ENCODE results near the gene LGALS7. TPM values are rescaled to one million over a fixed set of nuclear protein-coding genes. Genes with fewer than 3 reads are reported as not detected.
"Not testable (repeated sequence)": the region's sequence is repeated elsewhere in the genome, so short reads cannot be mapped to it uniquely, and the experiment has no call there.

LGALS7 gene
- total RNA-seq, 4 donors from 2014 or later, result not detected

DNA sequence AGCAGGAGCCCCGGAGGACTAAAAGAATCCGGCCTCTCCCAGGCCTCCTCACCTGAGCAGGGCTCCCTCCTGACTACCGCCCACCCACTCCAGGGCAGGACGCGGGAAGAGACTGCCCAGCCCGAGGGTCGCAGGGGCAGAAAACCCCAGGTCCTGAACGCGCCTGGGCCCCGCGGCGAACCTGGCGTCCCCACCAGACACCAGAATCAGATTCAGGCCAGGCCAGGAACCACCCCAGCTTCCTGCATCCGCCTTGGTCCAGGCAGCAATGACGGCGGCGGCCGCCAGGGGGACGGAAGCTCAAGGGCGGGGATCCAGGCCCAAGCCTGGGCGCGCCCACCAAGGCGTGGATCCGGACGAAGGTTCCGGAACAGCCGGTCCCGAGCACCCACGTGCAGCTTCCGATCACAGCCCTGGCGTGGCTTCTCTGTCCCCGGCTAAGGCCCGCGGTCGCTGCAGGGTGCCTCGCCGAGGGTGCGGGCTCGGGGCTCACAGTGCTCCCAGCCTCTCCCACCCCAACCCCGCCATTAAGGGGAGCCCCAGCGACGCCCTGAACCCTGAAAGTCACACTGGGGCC lies 3.6 kb downstream of the LGALS7 start:
- Histone ChIP-seq H3K9me3 (no peaks in the 10 kb centered on the region), H3K27me3 (no peaks in the 10 kb centered on the region), H3K4me1 (peaks cover 0 to 9% (median 1%) of the 10 kb centered on the region in 4 donors), H3K4me3 (peak overlapping the region; percentile 16 to 46 (median 28)), H3K36me3 (no peaks in the 10 kb centered on the region), H3K27ac (peak overlapping the region in 3 of 4 donors; percentile 29 to 73 (median 53))
- TF ChIP-seq POLR2A (IDR thresholded peaks at IDR 0.05) (peak in 1 of 2 donors; percentile 44), EP300 (IDR thresholded peaks at IDR 0.05) (peak; percentile 39 to 85)
- TF ChIP-seq, protein P1, sequence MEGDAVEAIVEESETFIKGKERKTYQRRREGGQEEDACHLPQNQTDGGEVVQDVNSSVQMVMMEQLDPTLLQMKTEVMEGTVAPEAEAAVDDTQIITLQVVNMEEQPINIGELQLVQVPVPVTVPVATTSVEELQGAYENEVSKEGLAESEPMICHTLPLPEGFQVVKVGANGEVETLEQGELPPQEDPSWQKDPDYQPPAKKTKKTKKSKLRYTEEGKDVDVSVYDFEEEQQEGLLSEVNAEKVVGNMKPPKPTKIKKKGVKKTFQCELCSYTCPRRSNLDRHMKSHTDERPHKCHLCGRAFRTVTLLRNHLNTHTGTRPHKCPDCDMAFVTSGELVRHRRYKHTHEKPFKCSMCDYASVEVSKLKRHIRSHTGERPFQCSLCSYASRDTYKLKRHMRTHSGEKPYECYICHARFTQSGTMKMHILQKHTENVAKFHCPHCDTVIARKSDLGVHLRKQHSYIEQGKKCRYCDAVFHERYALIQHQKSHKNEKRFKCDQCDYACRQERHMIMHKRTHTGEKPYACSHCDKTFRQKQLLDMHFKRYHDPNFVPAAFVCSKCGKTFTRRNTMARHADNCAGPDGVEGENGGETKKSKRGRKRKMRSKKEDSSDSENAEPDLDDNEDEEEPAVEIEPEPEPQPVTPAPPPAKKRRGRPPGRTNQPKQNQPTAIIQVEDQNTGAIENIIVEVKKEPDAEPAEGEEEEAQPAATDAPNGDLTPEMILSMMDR (IDR thresholded peaks at IDR 0.05), result peak; percentile 48 to 97 (median 91)
- WGBS, 2 donors, result 44 to 86% methylated on average over 3 to 9 of the region's 42 CpGs
- DNase-seq (ENCODE audit: low spot score in 2 of 2), result peak; percentile 76 to 92

DNA sequence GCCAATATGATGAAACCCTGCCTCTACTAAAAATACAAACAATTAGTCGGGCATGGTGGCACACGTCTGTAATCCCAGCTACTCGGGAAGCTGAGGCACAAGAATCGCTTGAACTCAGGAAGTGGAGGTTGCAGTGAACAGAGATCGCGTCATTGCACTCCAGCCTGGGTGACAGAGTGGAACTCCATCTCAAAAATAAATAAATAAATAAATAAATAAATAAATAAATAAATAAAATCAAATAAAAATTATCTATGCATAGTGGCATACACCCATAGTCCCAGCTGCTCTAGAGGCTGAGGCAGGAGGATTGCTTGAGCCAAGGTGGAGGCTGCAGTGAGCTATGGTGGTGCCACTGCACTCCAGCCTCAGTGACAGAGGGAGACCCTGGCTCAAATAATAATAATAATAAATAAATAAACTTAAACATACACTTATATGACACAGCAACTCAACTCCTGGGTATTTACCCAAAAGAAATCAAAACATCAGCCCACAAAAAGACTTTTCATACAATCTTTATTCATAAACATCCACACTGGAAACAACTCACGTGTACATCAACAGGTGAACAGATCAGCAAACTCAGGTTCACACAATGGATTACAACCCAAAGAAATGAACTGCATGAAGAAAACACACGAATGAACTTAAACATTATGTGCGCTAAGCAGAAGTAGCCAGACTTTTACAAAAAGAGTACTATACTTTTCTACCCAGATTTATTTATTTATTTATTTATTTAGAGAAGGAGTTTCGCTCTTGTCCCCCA lies 6.9 kb downstream of the LGALS7 start:
- DNase-seq (ENCODE audit: low spot score in 2 of 2), result no peak
- TF ChIP-seq, protein P1 (IDR thresholded peaks at IDR 0.05), result no peak
- TF ChIP-seq EP300 (IDR thresholded peaks at IDR 0.05) (no peak), POLR2A (IDR thresholded peaks at IDR 0.05) (no peak)
- H3K36me3 ChIP-seq, result no peaks in the 10 kb centered on the region
- 85 to 89% methylated on average over 10 of the region's 10 CpGs for WGBS, 2 donors
- H3K27ac ChIP-seq, result no peak overlapping the region
- no peaks in the 10 kb centered on the region for H3K9me3 ChIP-seq
- H3K27me3 ChIP-seq, result no peaks in the 10 kb centered on the region
- no peak overlapping the region for H3K4me3 ChIP-seq
- peaks cover 0 to 9% (median 1%) of the 10 kb centered on the region in 4 donors for H3K4me1 ChIP-seq

DNA sequence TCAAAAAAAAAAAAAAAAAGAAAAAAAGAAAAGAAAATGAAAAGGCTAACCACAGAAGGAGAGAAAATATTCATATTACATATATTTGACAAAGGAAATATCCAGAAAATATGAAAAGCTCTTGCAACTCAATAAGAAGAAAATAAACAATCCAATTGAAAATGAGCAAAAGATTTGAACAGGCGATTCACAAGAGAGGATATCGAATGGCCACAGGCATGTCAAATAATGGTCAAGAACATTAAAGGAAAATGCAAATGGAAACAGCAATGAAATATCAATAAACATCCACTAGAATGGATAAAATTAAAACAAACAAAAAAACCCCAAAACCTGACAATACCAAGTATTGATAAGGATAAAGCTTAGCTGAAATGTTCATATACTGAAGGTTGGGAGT lies 8.1 kb downstream of the LGALS7 start:
- H3K36me3 ChIP-seq, result no peaks in the 10 kb centered on the region
- H3K27ac ChIP-seq, result no peak overlapping the region
- 96 to 97% methylated on average over 2 of the region's 2 CpGs for WGBS, 2 donors
- no peak overlapping the region for H3K4me3 ChIP-seq
- no peaks in the 10 kb centered on the region for H3K9me3 ChIP-seq
- peaks cover 0 to 9% (median 1%) of the 10 kb centered on the region in 4 donors for H3K4me1 ChIP-seq
- DNase-seq (ENCODE audit: low spot score in 2 of 2), result no peak
- no peaks in the 10 kb centered on the region for H3K27me3 ChIP-seq
- TF ChIP-seq EP300 (IDR thresholded peaks at IDR 0.05) (no peak), POLR2A (IDR thresholded peaks at IDR 0.05) (no peak)
- TF ChIP-seq, protein P1 (IDR thresholded peaks at IDR 0.05), result no peak

DNA sequence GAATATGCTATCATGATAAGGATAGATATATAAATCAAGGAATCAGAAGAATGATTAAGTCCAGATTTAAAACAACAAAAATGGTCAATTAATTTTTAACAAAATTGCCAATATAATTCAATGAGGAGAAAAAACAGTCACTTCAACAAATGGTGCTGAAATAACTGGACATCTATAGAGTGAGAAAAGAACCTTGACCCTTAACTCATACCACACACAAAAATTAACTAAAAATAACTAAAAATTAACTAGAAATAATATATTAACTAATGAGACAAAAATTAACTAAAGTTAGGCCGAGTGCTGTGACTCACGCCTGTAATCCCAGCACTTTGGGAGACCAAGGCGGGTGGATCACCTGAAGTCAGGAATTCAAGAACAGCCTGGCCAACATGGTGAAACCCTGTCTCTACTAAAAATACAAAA lies 9.5 kb downstream of the LGALS7 start:
- WGBS, 2 donors, result 94 to 98% methylated on average over 3 of the region's 3 CpGs
- no peak overlapping the region for H3K27ac ChIP-seq
- TF ChIP-seq EP300 (IDR thresholded peaks at IDR 0.05) (no peak), POLR2A (IDR thresholded peaks at IDR 0.05) (no peak)
- TF ChIP-seq, protein P1 (IDR thresholded peaks at IDR 0.05), result no peak
- H3K27me3 ChIP-seq, result no peaks in the 10 kb centered on the region
- H3K9me3 ChIP-seq, result no peaks in the 10 kb centered on the region
- no peaks in the 10 kb centered on the region for H3K36me3 ChIP-seq
- H3K4me3 ChIP-seq, result no peak overlapping the region
- no peak for DNase-seq (ENCODE audit: low spot score in 2 of 2)
- H3K4me1 ChIP-seq, result no peaks in the 10 kb centered on the region

DNA sequence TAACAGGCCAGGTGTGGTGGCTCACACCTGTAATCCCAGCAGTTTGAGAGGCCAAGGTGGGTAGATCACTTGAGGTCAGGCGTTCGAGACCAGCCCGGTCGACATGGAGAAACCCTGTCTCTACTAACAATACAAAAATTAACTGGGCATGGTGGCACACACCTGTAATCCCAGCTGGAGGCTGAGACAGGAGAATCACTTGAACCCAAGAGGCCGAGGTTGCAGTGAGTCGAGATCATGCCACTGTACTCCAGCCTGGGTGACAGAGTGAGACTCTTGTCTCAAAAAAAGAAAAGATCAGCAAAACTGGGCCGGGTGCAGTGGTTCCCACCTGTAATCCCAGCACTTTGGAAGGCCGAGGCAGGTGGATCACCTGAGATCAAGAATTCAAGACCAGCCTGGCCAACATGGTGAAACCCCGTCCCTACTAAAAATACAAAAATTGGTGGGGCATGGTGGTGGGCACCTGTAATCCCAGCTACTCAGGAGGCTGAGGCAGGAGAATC lies 11.4 kb downstream of the LGALS7 start:
- not testable (repeated sequence) for H3K4me1 ChIP-seq; H3K4me3 ChIP-seq; H3K9me3 ChIP-seq; H3K36me3 ChIP-seq; H3K27me3 ChIP-seq; DNase-seq (ENCODE audit: low spot score in 2 of 2); H3K27ac ChIP-seq
- 94% methylated on average over 9 of the region's 9 CpGs for WGBS, 2 donors

DNA sequence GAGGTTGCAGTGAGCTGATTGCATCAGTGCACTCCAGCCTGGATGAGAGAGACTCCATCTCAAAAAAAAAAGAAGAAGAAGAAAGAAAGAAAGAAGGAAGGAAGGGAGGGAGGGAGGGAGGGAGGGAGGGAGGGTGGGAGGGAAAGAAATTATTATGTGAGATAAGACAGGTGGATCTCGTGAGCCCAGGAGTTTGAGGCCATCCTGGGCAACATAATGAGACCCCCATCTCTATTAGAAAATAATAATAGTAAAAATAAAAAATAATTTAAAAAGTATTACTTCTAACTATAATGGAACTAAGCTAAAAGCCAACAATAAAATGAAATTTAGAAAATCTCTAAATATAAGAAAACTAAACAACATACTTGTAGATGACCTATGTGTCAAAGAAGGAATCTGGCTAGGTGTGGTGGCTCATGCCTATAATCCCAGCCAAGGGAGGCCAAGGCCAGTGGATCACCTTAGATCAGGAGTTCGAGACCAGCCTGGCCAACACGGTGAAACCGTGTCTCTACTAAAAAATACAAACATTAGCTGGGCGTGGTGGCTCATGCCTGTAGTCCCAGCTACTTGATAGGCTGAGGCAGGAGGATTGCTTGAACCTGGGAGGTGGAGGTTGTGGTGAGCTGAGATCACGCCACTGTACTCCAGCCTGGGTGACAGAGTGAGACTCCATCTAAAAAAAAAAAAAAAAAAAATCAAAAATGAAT lies 12.4 kb downstream of the LGALS7 start:
- not testable (repeated sequence) for H3K36me3 ChIP-seq; DNase-seq (ENCODE audit: low spot score in 2 of 2); H3K27me3 ChIP-seq; H3K4me1 ChIP-seq; H3K9me3 ChIP-seq; H3K4me3 ChIP-seq; H3K27ac ChIP-seq
- 71 to 80% methylated on average over 6 of the region's 6 CpGs for WGBS, 2 donors

Measured in tibial nerve (tissue), 4 donors.